H1 (cell line): ENCODE results near the gene CAMSAP1. TPM values are rescaled to one million over a fixed set of nuclear protein-coding genes. Genes with fewer than 3 reads are reported as not detected.

ENCODE experiments used
- CBX8 ChIP-seq: fragments of 300-800, 300-1000 bp; sonication (generic); IDR thresholded peaks from 2 replicates; pipeline ENCODE4 v1.7.1; 2016; ENCODE audit warnings: low read depth, low read length, borderline replicate concordance
- CEBPB ChIP-seq: IDR thresholded peaks from 2 replicates; pipeline ENCODE4 v1.6.1; 2012; ENCODE audit warnings: low read depth, low read length
- CHD1 ChIP-seq: IDR thresholded peaks from 2 replicates; pipeline ENCODE4 v1.6.1; 2012; ENCODE audit warnings: low read depth, low read length, improper control_type of control experiment
- CHD2 ChIP-seq: IDR thresholded peaks from 2 replicates; pipeline ENCODE4 v1.6.1; 2012; ENCODE audit warnings: low read length, improper control_type of control experiment
- NANOG ChIP-seq: IDR thresholded peaks from 2 replicates; pipeline ENCODE4 v1.6.1; 2011; ENCODE audit warnings: low read length, low read depth, mild to moderate bottlenecking, inconsistent platforms; ENCODE audit not compliant: insufficient read depth, poor library complexity, severe bottlenecking
- POU5F1 ChIP-seq: IDR thresholded peaks from 2 replicates; pipeline ENCODE4 v1.6.1; 2011; ENCODE audit warnings: low read depth, mild to moderate bottlenecking, low read length, moderate library complexity
- SUZ12 ChIP-seq: fragments of 200-600 bp; sonication (generic); IDR thresholded peaks from 2 replicates; pipeline ENCODE4 v1.6.1; 2012; ENCODE audit warnings: mild to moderate bottlenecking, inconsistent platforms, low read length, moderate library complexity, mixed read lengths
- polyA plus RNA-seq, 7 experiments: library from polyadenylated mRNA; depleted of rRNA in 3 of 7; stranded (reverse) in 5 of 7; unstranded in 2 of 7; fragments of >200 nt in 5 of 7; fragments of 200-250 nt in 2 of 7; gene quantifications; 1 replicate in 5 of 7; 2 replicates in 1 of 7; 4 replicates in 1 of 7; pipeline versions ENCODE4 v1.2.1 to v1.2.3, GENCODE V29; 2011 to 2013; ENCODE audit warnings: missing spikeins in 2 of 7, mixed read lengths in 2 of 7
- total RNA-seq: library from RNA; stranded (reverse); fragmentation: NEBNext Ultra II Directional; extraction: Animal tissue kit (Norgen Biotek cat#: 25700); gene quantifications from 2 replicates; pipeline ENCODE4 v1.2.1, GENCODE V29; 2021
- TF ChIP-seq, protein P1 (sequence below): fragments of 300-600 bp; sonication (generic); IDR thresholded peaks from 2 replicates; pipeline ENCODE4 v1.7.1; 2012; ENCODE audit warnings: low read length, moderate library complexity, mild to moderate bottlenecking, inconsistent platforms; ENCODE audit not compliant: insufficient replicate concordance

The CAMSAP1 gene
- total and polyA plus RNA-seq, 2 of the 8 experiments (the other 6 are each of a cell fraction or from before 2014, with no cell fraction given), result 13.4 to 44.0 TPM

DNA sequence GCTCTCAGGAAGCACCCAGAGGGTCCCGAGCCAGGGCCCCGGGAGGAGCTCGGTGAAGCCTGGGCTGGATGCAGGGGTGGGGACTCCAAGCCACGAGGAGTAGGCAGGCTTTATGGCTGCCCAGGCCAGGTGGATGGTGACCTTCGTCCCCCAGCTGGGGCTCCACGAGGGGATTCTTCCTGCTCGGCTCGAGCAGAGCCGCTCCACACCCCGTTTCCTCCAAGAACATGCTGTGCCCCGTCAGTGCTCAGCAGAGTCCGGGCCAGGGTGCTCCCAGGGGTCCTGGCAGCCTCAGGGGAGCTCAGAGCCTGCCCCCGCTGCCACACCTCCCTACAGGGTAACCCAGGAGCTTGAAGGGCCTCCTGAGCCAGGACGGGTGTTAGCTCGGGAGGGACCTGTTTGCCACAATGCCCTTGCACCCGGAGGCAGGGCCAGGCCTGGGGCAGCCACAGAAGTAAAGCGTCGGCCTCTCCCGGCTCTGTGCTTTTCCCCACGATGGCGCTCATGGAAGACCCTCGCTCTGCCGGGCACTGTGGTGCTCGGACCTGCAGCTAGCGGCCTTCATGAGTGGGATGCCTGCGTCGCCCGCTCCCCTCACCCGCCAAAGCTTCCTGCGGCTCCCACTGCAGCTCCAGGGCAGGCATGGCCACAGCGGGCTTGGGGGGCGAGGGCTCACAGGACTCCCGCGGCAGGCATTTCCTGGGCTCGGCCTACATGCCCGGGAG is 118.6 kb downstream of the CAMSAP1 start (continued):
- TF ChIP-seq, protein P1, sequence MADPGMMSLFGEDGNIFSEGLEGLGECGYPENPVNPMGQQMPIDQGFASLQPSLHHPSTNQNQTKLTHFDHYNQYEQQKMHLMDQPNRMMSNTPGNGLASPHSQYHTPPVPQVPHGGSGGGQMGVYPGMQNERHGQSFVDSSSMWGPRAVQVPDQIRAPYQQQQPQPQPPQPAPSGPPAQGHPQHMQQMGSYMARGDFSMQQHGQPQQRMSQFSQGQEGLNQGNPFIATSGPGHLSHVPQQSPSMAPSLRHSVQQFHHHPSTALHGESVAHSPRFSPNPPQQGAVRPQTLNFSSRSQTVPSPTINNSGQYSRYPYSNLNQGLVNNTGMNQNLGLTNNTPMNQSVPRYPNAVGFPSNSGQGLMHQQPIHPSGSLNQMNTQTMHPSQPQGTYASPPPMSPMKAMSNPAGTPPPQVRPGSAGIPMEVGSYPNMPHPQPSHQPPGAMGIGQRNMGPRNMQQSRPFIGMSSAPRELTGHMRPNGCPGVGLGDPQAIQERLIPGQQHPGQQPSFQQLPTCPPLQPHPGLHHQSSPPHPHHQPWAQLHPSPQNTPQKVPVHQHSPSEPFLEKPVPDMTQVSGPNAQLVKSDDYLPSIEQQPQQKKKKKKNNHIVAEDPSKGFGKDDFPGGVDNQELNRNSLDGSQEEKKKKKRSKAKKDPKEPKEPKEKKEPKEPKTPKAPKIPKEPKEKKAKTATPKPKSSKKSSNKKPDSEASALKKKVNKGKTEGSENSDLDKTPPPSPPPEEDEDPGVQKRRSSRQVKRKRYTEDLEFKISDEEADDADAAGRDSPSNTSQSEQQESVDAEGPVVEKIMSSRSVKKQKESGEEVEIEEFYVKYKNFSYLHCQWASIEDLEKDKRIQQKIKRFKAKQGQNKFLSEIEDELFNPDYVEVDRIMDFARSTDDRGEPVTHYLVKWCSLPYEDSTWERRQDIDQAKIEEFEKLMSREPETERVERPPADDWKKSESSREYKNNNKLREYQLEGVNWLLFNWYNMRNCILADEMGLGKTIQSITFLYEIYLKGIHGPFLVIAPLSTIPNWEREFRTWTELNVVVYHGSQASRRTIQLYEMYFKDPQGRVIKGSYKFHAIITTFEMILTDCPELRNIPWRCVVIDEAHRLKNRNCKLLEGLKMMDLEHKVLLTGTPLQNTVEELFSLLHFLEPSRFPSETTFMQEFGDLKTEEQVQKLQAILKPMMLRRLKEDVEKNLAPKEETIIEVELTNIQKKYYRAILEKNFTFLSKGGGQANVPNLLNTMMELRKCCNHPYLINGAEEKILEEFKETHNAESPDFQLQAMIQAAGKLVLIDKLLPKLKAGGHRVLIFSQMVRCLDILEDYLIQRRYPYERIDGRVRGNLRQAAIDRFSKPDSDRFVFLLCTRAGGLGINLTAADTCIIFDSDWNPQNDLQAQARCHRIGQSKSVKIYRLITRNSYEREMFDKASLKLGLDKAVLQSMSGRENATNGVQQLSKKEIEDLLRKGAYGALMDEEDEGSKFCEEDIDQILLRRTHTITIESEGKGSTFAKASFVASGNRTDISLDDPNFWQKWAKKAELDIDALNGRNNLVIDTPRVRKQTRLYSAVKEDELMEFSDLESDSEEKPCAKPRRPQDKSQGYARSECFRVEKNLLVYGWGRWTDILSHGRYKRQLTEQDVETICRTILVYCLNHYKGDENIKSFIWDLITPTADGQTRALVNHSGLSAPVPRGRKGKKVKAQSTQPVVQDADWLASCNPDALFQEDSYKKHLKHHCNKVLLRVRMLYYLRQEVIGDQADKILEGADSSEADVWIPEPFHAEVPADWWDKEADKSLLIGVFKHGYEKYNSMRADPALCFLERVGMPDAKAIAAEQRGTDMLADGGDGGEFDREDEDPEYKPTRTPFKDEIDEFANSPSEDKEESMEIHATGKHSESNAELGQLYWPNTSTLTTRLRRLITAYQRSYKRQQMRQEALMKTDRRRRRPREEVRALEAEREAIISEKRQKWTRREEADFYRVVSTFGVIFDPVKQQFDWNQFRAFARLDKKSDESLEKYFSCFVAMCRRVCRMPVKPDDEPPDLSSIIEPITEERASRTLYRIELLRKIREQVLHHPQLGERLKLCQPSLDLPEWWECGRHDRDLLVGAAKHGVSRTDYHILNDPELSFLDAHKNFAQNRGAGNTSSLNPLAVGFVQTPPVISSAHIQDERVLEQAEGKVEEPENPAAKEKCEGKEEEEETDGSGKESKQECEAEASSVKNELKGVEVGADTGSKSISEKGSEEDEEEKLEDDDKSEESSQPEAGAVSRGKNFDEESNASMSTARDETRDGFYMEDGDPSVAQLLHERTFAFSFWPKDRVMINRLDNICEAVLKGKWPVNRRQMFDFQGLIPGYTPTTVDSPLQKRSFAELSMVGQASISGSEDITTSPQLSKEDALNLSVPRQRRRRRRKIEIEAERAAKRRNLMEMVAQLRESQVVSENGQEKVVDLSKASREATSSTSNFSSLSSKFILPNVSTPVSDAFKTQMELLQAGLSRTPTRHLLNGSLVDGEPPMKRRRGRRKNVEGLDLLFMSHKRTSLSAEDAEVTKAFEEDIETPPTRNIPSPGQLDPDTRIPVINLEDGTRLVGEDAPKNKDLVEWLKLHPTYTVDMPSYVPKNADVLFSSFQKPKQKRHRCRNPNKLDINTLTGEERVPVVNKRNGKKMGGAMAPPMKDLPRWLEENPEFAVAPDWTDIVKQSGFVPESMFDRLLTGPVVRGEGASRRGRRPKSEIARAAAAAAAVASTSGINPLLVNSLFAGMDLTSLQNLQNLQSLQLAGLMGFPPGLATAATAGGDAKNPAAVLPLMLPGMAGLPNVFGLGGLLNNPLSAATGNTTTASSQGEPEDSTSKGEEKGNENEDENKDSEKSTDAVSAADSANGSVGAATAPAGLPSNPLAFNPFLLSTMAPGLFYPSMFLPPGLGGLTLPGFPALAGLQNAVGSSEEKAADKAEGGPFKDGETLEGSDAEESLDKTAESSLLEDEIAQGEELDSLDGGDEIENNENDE, result no peak
- TF ChIP-seq SUZ12, result no peak
- no peak for TF ChIP-seq POU5F1
- no peak for TF ChIP-seq CHD1
- no peak for TF ChIP-seq CHD2
- TF ChIP-seq NANOG, result no peak
- TF ChIP-seq CEBPB, result no peak
- TF ChIP-seq CBX8, result no peak
